Astrocyte of the spinal cord (primary cell): Measurements from ENCODE around the gene SLC40A1.

Experiments used
- DNase-seq: peaks from one replicate; pipeline ENCODE4 v3.0.0; 2011; ENCODE audit warnings: low read depth, low spot score
- H3K4me3 ChIP-seq: 2 replicates; pipeline ENCODE4 v1.5.1; 2011; ENCODE audit warnings: low read depth, mild to moderate bottlenecking, low read length, moderate library complexity
- in situ Hi-C: cut with HindIII; loops from 2 replicates; pipeline ENCODE4 v1.10.0; 2017; ENCODE audit warnings: low sequenced_read_pairs
- TF ChIP-seq, protein P1 (sequence below): IDR thresholded peaks from 2 replicates; pipeline ENCODE4 v1.5.1; 2012; ENCODE audit warnings: low read depth, mild to moderate bottlenecking, low read length, inconsistent platforms

The SLC40A1 gene

DNA sequence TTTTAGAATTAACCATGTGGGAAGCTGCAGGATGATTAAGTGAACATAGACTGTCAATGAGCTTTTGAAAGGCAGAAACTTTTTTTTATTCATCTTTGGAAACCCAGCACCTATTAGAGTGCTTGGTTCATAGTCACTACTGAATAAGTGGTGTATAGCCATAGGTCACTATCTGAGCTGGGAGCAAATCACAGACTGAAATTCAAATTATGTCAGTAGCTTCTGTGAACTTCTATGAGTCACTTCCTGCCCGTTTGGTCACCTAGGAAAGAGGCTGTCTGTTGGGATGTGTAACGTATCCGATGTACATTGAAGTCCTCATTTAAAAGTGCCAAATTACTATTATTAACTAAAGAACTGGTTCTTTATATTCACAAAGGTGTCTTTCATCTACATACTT, 20.5 kb upstream of the SLC40A1 start:
- TF ChIP-seq, protein P1, sequence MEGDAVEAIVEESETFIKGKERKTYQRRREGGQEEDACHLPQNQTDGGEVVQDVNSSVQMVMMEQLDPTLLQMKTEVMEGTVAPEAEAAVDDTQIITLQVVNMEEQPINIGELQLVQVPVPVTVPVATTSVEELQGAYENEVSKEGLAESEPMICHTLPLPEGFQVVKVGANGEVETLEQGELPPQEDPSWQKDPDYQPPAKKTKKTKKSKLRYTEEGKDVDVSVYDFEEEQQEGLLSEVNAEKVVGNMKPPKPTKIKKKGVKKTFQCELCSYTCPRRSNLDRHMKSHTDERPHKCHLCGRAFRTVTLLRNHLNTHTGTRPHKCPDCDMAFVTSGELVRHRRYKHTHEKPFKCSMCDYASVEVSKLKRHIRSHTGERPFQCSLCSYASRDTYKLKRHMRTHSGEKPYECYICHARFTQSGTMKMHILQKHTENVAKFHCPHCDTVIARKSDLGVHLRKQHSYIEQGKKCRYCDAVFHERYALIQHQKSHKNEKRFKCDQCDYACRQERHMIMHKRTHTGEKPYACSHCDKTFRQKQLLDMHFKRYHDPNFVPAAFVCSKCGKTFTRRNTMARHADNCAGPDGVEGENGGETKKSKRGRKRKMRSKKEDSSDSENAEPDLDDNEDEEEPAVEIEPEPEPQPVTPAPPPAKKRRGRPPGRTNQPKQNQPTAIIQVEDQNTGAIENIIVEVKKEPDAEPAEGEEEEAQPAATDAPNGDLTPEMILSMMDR, result no peak
- no peak for DNase-seq
- in situ Hi-C loops, result no loop called here
- H3K4me3 ChIP-seq, result no peak overlapping the region

DNA sequence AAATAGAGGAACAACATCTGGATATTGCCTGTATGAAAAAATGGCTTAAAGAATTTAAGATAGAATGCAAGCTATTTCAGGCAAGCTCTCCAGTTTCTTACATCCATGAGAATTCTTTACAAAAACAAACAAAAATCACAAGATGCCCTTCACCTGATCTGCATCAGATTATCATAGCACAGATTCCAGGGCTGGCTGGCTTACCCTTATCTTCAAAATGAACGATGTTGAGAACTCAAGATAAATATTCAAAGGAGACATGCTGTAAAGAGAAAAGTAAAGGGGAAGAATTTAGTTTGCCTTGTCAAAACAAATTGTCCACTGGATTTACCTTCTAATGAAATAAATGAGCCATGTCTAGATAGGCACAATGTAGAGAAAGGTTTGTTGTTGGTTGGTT, 18.7 kb upstream of the SLC40A1 start:
- DNase-seq, result no peak
- TF ChIP-seq, protein P1, result no peak
- no peak overlapping the region for H3K4me3 ChIP-seq
- in situ Hi-C loops, result no loop called here

DNA sequence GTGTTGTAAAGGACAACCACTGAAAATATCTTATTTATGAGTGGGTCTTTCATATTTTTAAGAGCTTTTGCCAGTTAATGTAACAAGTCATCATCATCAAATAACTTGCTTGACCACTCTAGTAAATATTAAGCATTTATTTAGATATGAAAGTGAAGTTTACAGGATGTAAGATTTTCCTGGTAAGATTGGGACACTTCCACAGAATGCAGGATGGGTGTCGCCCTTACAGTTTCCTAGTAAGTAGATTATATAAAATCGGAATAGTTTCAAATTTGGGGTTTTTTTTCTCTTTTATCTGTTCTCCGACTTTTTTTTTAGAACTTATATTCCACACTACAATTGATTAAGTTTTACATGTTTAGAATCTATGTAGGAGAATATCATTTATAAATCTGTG, 14.8 kb upstream of the SLC40A1 start:
- in situ Hi-C loops, result no loop called here
- no peak for DNase-seq
- TF ChIP-seq, protein P1, result no peak
- no peak overlapping the region for H3K4me3 ChIP-seq

DNA sequence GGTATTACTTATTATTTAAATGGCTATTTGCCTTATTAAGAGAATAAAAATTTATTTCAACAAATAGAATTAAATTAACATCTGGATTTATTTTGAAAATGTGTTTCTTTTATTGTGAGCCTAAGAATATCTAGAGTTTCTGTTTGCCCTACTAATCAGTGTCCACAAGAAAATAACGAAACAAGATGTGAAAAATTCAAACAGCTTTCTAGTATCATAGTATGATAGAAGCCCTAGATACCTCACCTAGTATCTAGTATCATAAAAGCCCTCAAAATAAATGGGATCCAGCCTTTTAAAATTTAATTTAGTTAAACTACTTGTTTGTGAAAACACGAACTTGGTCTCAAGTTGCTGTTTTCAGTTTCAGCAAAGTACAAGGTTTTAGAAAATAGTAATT, 13.7 kb upstream of the SLC40A1 start:
- in situ Hi-C loops, result no loop called here
- no peak overlapping the region for H3K4me3 ChIP-seq
- DNase-seq, result no peak
- TF ChIP-seq, protein P1, result no peak

DNA sequence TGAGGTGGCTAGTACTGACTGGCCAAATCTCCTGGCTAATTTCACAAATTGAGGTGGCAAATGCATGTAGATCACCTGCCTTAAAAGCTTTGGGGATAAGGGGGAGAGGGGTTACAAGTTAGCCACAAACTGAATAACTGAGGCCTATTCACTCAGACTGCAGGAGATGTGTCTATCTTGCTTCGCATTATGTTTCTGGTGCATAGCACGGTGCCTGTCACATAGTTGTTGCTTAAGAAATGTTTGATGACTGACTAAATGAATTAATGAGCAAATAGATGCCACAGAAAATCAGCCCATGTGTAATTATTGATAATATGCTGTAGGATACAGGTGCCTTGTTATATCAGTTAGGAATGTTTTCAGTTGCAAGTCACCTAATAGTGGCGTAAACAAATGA, 12.5 kb upstream of the SLC40A1 start:
- in situ Hi-C loops, result no loop called here
- TF ChIP-seq, protein P1, result no peak
- no peak for DNase-seq
- H3K4me3 ChIP-seq, result no peak overlapping the region

DNA sequence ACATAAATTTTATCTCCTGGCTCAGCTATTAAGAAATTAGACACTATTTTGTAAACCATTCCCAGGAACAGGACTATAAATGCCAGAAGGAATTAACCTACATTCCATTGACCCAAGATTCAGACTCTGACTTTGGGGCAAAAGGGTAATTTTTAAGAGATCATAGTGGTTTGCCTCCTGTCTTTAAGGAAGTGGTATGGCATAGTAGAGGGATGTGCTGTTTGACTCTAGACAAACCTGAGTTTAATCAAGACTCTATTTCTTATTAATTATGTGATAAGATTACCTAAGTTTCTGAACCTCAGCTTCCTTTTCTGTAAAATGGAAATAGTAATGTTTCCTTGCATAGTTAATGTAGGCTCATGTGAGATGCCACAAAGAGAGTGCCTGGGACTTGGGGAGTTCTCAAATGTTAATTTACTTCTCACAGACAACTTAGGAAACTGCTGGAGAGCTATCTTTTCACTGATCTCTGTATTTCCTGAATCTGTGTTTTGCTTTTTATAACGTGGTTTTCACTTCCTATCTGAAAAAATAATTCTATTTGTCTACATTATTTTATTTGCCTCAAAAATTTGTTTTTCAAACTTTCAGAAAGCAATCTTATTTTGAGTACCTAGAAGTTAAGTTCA, 11.9 kb upstream of the SLC40A1 start:
- DNase-seq, result no peak
- TF ChIP-seq, protein P1, result no peak
- in situ Hi-C loops, result no loop called here
- no peak overlapping the region for H3K4me3 ChIP-seq
